Testis (tissue), 3 donors: ENCODE results near the gene URB1. TPM values are rescaled to one million over a fixed set of nuclear protein-coding genes. Genes with fewer than 3 reads are reported as not detected.

Experiments used
- DNase-seq: peaks from one replicate; pipeline ENCODE4 v3.0.0-alpha.2; 2019
- H3K27ac ChIP-seq, 2 donors: fragments of 200-600 bp; sonication (generic); one replicate each; pipeline ENCODE4 v1.5.1; 2019
- H3K27me3 ChIP-seq: fragments of 200-600 bp; sonication (generic); one replicate; pipeline ENCODE4 v1.5.1; 2019
- H3K36me3 ChIP-seq: fragments of 200-600 bp; sonication (generic); one replicate; pipeline ENCODE4 v1.5.1; 2017; ENCODE audit warnings: low read depth; ENCODE audit errors: missing control alignments
- H3K4me1 ChIP-seq: fragments of 200-600 bp; sonication (generic); one replicate; pipeline ENCODE4 v1.5.1; 2019
- H3K4me3 ChIP-seq, 2 donors: fragments of 200-600 bp; sonication (generic); one replicate each; pipeline ENCODE4 v1.5.1; 2017 to 2019
- H3K9me3 ChIP-seq: fragments of 200-600 bp; sonication (generic); one replicate; pipeline ENCODE4 v1.5.1; 2017
- POLR2A ChIP-seq: fragments of 450-650 bp; IDR thresholded peaks from one replicate; pipeline ENCODE4 v1.6.1; 2017; ENCODE audit warnings: antibody characterized with exemption, mild to moderate bottlenecking, moderate library complexity
- WGBS, 2 donors: methylation state at CpG; one replicate each; pipeline ENCODE4 v1.1.5; 2018; 5-methylcytosine and 5-hydroxymethylcytosine counted together
- intact Hi-C: fragments of 100-400 bp; cut with DNase I; formaldehyde crosslinking; loops from one replicate; pipeline ENCODE4 v1.15.1; 2023; ENCODE audit warnings: low total_unique reads
- polyA plus RNA-seq: library from polyadenylated mRNA; stranded (reverse); fragments of 350-450 nt; fragmentation: Illumina TruSeq; extraction: RNeasy Lipid Tissue Mini Kit (QIAGEN cat#74804); gene quantifications from one replicate; pipeline ENCODE4 v1.2.3, GENCODE V29; 2014; ENCODE audit warnings: low read depth, low replicate concordance; ENCODE audit not compliant: insufficient read depth
- total RNA-seq, 2 donors: library from RNA; depleted of rRNA; stranded (reverse); fragments of >200 nt; gene quantifications; one replicate each; pipeline ENCODE4 v1.2.3, GENCODE V29; 2016
- TF ChIP-seq, protein P1 (sequence below), 3 experiments: fragments of 450-650 bp in 2 of 3; fragments of 200-600 bp in 1 of 3; sonication (generic) in 1 of 3; IDR thresholded peaks; one replicate each; pipeline ENCODE4 v1.5.1; 2016 to 2019; ENCODE audit warnings: antibody characterized with exemption in 3 of 3, mild to moderate bottlenecking in 2 of 3, moderate library complexity in 1 of 3

Gene URB1
- total and polyA plus RNA-seq, 3 donors from 2014 or later, result 16.6 to 41.4 (median 38.8) TPM

- Histone ChIP-seq H3K4me3 (no peak overlapping the region), H3K27ac (peak overlapping the region in 1 of 2 donors; percentile 57), H3K4me1 (peaks cover 7% of the 10 kb centered on the region), H3K36me3 (no peaks in the 10 kb centered on the region), H3K27me3 (no peaks in the 10 kb centered on the region), H3K9me3 (no peaks in the 10 kb centered on the region)
- no peak for DNase-seq
- TF ChIP-seq, protein P1, sequence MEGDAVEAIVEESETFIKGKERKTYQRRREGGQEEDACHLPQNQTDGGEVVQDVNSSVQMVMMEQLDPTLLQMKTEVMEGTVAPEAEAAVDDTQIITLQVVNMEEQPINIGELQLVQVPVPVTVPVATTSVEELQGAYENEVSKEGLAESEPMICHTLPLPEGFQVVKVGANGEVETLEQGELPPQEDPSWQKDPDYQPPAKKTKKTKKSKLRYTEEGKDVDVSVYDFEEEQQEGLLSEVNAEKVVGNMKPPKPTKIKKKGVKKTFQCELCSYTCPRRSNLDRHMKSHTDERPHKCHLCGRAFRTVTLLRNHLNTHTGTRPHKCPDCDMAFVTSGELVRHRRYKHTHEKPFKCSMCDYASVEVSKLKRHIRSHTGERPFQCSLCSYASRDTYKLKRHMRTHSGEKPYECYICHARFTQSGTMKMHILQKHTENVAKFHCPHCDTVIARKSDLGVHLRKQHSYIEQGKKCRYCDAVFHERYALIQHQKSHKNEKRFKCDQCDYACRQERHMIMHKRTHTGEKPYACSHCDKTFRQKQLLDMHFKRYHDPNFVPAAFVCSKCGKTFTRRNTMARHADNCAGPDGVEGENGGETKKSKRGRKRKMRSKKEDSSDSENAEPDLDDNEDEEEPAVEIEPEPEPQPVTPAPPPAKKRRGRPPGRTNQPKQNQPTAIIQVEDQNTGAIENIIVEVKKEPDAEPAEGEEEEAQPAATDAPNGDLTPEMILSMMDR (IDR thresholded peaks at IDR 0.05), result no peak
- no peak for TF ChIP-seq POLR2A
- WGBS, 2 donors, result 61 to 64% methylated on average over 2 of the region's 2 CpGs
- intact Hi-C loops, result no loop called here
These were observed 63.5 kb downstream of the URB1 start for GRCh38 chr21:32329331-32329730.

GRCh38 chr21:32328595-32328994 is 64.2 kb downstream of the URB1 start:
- Histone ChIP-seq H3K4me1 (peaks cover 7% of the 10 kb centered on the region), H3K27ac (peak overlapping the region in 1 of 2 donors; percentile 57), H3K27me3 (no peaks in the 10 kb centered on the region), H3K36me3 (no peaks in the 10 kb centered on the region), H3K9me3 (no peaks in the 10 kb centered on the region), H3K4me3 (no peak overlapping the region)
- TF ChIP-seq POLR2A, result no peak
- TF ChIP-seq, protein P1 (IDR thresholded peaks at IDR 0.05), result no peak
- WGBS, 2 donors, result 38 to 43% methylated on average over 3 of the region's 3 CpGs
- DNase-seq, result no peak
- intact Hi-C loops, result no loop called here

DNA sequence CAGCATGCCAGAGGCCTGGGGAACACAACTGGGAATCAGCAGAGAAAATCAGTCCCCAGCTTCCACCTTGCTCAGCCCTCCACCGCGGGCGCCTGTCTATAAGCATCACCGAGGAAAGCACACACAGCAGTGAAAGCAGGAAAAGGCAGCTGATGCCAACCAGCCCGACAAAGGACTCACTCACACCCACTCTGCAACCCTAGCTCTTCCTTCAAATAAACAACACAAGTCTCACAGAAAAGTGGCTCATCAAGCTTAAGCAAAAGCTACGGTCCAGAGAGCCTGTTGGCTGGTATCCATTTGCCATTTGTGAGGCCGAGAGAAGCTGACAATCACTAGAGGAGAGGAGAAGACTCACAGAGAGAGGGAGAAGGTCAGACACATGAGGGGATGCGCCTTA is 67.1 kb downstream of the URB1 start:
- no peaks in the 10 kb centered on the region for H3K9me3 ChIP-seq
- H3K4me3 ChIP-seq, result no peak overlapping the region
- peaks cover 7% of the 10 kb centered on the region for H3K4me1 ChIP-seq
- no peak for DNase-seq
- WGBS, 2 donors, result 95 to 99% methylated on average over 8 of the region's 8 CpGs
- no peaks in the 10 kb centered on the region for H3K36me3 ChIP-seq
- no peak for TF ChIP-seq POLR2A
- TF ChIP-seq, protein P1 (IDR thresholded peaks at IDR 0.05), result no peak
- H3K27me3 ChIP-seq, result no peaks in the 10 kb centered on the region
- intact Hi-C loops, result no loop called here
- H3K27ac ChIP-seq, result no peak overlapping the region

DNA sequence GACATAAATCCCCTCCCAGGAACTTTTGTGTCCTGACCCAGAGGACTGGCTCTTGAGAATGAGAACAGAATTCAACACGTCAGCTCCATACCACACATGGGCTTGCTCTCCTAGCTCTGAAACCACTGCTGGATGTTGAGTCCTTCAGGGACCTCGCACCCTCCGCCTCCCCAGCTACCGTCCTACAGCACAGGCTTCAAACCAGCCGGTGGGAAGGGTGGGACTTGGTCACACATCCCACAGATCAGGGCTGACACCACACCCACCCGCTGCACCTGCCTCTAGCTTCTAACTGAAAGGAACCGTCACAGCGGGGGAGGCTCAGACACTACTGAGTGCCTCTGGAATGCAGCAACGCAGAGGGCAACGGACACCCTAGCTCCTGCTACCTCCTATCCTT is 70.1 kb downstream of the URB1 start:
- 88 to 89% methylated on average over 8 to 10 of the region's 10 CpGs for WGBS, 2 donors
- H3K27me3 ChIP-seq, result no peaks in the 10 kb centered on the region
- TF ChIP-seq, protein P1 (IDR thresholded peaks at IDR 0.05), result no peak
- TF ChIP-seq POLR2A, result no peak
- H3K9me3 ChIP-seq, result no peaks in the 10 kb centered on the region
- H3K27ac ChIP-seq, result no peak overlapping the region
- H3K36me3 ChIP-seq, result no peaks in the 10 kb centered on the region
- no peak overlapping the region for H3K4me3 ChIP-seq
- no peaks in the 10 kb centered on the region for H3K4me1 ChIP-seq
- intact Hi-C loops, result no loop called here
- no peak for DNase-seq

DNA sequence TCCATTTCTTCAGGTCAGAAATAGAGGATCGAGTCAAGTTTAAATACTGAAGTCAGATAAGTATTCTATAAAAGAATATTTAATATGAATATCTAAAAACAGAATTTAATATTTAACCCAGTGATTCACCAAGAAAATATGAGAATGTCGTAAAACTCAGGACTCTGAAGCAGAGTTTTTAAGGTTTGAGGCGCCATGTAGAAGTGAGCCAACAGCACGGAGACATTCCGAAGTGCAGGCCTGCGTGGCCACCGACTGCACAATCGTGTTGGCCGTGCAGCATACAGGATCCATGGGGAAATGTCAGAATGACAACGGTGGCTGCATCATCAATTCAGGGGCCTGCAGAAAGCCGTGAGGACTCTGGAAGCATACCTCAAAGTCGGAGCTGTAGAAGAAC is 70.7 kb downstream of the URB1 start:
- H3K4me3 ChIP-seq, result no peak overlapping the region
- no peaks in the 10 kb centered on the region for H3K4me1 ChIP-seq
- no peaks in the 10 kb centered on the region for H3K9me3 ChIP-seq
- no peak for TF ChIP-seq POLR2A
- TF ChIP-seq, protein P1 (IDR thresholded peaks at IDR 0.05), result no peak
- 96 to 97% methylated on average over 12 of the region's 12 CpGs for WGBS, 2 donors
- no peaks in the 10 kb centered on the region for H3K27me3 ChIP-seq
- DNase-seq, result no peak
- no peak overlapping the region for H3K27ac ChIP-seq
- H3K36me3 ChIP-seq, result no peaks in the 10 kb centered on the region
- intact Hi-C loops, result no loop called here
